Esophagus (tissue), 2 donors: Measurements from ENCODE around the gene RNF103. TPM values are rescaled to one million over a fixed set of nuclear protein-coding genes. Genes with fewer than 3 reads are reported as not detected.
"Not testable (repeated sequence)": the region's sequence is repeated elsewhere in the genome, so short reads cannot be mapped to it uniquely, and the experiment has no call there.

Experiments
- H3K27ac ChIP-seq, 2 donors: one replicate each; pipeline ENCODE4 v1.5.1; 2013; ENCODE audit warnings: low read depth in 2 of 2, mild to moderate bottlenecking in 2 of 2, inconsistent platforms in 1 of 2, low read length in 1 of 2, moderate library complexity in 1 of 2
- H3K27me3 ChIP-seq, 2 donors: one replicate each; pipeline ENCODE4 v1.6.1; 2013; ENCODE audit warnings: low read length in 2 of 2, control low read depth in 1 of 2, mild to moderate bottlenecking in 1 of 2; ENCODE audit not compliant: insufficient read depth in 2 of 2, control insufficient read depth in 1 of 2
- H3K36me3 ChIP-seq, 2 donors: one replicate each; pipeline ENCODE4 v1.6.1; 2013; ENCODE audit warnings: low read length in 1 of 2; ENCODE audit not compliant: control insufficient read depth in 2 of 2, insufficient read depth in 2 of 2
- H3K4me1 ChIP-seq, 2 donors: one replicate each; pipeline ENCODE4 v1.6.1; 2013; ENCODE audit warnings: low read length in 1 of 2; ENCODE audit not compliant: control insufficient read depth in 2 of 2, insufficient read depth in 2 of 2
- H3K4me3 ChIP-seq, 2 donors: one replicate each; pipeline ENCODE4 v1.5.1; 2013; ENCODE audit warnings: low read length in 2 of 2, mild to moderate bottlenecking in 2 of 2, low read depth in 1 of 2, moderate library complexity in 1 of 2
- H3K9me3 ChIP-seq, 2 donors: one replicate each; pipeline ENCODE4 v1.6.1; 2013; ENCODE audit warnings: mild to moderate bottlenecking in 2 of 2, low read depth in 1 of 2, low read length in 1 of 2, moderate library complexity in 1 of 2; ENCODE audit not compliant: control insufficient read depth in 2 of 2, insufficient read depth in 1 of 2
- WGBS, 2 donors: extraction: QIAGEN DNeasy Blood & Tissue Kit; methylation state at CpG; one replicate each; pipeline ENCODE4 v1.1.7; 2013; 5-methylcytosine and 5-hydroxymethylcytosine counted together
- polyA plus RNA-seq, 2 donors: library from polyadenylated mRNA; stranded (reverse); fragments of 200-250 nt; gene quantifications; one replicate each; pipeline ENCODE4 v1.2.3, GENCODE V29; 2013
- donor health status: healthy with polysubstance abuse.
- donor health status: Bipolar disorder and iron deficiency.

Gene RNF103, protein sequence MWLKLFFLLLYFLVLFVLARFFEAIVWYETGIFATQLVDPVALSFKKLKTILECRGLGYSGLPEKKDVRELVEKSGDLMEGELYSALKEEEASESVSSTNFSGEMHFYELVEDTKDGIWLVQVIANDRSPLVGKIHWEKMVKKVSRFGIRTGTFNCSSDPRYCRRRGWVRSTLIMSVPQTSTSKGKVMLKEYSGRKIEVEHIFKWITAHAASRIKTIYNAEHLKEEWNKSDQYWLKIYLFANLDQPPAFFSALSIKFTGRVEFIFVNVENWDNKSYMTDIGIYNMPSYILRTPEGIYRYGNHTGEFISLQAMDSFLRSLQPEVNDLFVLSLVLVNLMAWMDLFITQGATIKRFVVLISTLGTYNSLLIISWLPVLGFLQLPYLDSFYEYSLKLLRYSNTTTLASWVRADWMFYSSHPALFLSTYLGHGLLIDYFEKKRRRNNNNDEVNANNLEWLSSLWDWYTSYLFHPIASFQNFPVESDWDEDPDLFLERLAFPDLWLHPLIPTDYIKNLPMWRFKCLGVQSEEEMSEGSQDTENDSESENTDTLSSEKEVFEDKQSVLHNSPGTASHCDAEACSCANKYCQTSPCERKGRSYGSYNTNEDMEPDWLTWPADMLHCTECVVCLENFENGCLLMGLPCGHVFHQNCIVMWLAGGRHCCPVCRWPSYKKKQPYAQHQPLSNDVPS
- 10 to 100 TPM; 13.7 to 20.2 TPM for polyA plus RNA-seq

DNA sequence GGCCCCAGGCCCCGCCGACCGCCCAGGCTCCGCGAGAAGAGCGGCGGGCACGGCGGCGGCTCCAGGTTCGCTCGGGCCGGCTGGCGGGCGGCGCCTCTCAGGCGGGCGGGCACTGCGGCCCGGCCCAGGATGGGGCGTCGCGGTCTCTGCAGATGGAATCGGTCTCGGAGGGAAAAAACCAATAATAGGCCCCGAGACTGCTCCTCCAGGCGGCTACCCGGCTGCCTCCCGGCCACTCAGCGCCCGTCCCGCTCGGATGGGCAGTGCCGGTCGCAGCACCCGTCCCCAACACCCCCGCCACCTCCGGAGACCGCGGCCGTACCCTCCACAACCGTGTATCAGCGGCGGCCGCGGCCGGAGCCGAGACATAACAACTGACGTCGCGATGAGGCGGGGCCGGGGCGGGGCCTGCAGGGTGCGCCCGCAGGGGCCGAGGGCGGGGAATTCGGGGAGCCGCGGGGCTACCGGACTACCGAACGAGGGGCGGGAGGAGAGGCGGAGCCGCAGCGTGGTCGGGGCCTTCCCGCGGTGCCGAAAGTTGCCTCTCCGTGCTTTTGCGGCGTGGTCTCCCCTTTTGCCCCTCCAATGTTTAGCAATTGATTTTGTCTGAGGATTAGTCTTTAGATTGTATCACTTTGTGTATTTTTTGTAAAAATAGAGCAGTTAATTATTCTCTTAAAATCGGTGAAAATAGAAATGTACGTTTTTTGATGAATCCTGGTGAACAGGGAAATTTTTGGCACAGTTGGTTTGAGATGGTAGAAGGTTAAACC is at the start of gene RNF103:
TSS of gene RNF103 (minus strand) at position 372 of the 773 bp plus-strand sequence. CDS start 979 bp downstream, outside the sequence.
- Histone ChIP-seq H3K4me1 (no peaks in the 10 kb centered on the region), H3K4me3 (peak within 1 kb of the TSS; percentile 67 to 77), H3K27me3 (no peaks in the 10 kb centered on the region), H3K9me3 (no peaks in the 10 kb centered on the region), H3K27ac (peak within 1 kb of the TSS; percentile 99), H3K36me3 (no peaks in the 10 kb centered on the region)
- 0% methylated on average over 69 to 77 of the region's 77 CpGs for WGBS, 2 donors

DNA sequence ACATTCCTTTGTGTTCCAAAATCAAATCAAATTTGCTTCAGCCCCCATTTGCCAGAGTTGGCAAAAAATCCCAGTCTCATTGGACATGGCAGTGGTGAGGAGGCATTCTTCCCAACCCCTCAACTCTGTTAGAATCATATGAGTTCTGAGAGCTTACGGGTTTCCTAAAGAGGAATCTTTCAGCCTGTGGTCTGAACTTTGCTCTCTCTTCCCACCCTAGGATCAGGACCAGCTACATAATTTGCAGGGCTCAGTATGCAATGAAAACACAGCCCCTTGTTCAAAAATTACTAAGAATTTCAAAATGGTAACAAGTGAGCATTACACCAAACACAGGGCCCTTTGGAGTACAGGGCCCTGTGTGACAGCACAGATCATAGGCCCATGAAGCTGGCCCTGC is 49.3 kb upstream of the RNF103 start:
- Histone ChIP-seq H3K27me3 (no peaks in the 10 kb centered on the region), H3K9me3 (no peaks in the 10 kb centered on the region), H3K4me1 (no peaks in the 10 kb centered on the region), H3K4me3 (no peak overlapping the region), H3K27ac (no peak overlapping the region), H3K36me3 (no peaks in the 10 kb centered on the region)
- WGBS, 2 donors = 92 to 94% methylated on average over 1 of the region's 1 CpG

DNA sequence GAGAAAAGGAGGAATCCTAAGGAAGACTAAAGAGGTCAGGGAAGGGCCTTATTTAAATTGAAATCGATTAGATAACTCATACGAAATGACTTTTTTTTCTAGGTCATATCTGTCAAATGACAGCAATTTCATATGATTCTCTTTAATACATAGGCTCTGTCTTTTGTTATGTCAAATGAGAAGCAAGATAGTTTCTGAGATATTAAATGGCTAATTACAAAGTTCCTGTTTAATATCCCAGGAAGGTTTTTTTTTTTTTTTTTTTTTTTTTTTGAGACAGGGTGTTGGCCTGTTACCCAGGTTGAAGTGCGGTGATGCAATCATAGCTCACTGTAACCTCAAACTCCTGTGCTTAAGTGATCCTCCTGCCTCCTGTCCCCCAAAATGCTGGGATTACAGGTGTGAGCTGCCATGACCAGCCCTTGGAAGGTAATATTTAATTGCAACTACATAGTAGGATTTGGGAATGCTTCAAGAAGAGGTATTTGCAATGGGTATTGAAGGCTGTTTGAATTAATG is 48.4 kb upstream of the RNF103 start:
- no peaks in the 10 kb centered on the region for H3K27me3 ChIP-seq
- no peaks in the 10 kb centered on the region for H3K4me1 ChIP-seq
- no peak overlapping the region for H3K27ac ChIP-seq
- H3K4me3 ChIP-seq = no peak overlapping the region
- no peaks in the 10 kb centered on the region for H3K9me3 ChIP-seq
- 82 to 92% methylated on average over 3 of the region's 3 CpGs for WGBS, 2 donors
- H3K36me3 ChIP-seq = no peaks in the 10 kb centered on the region

DNA sequence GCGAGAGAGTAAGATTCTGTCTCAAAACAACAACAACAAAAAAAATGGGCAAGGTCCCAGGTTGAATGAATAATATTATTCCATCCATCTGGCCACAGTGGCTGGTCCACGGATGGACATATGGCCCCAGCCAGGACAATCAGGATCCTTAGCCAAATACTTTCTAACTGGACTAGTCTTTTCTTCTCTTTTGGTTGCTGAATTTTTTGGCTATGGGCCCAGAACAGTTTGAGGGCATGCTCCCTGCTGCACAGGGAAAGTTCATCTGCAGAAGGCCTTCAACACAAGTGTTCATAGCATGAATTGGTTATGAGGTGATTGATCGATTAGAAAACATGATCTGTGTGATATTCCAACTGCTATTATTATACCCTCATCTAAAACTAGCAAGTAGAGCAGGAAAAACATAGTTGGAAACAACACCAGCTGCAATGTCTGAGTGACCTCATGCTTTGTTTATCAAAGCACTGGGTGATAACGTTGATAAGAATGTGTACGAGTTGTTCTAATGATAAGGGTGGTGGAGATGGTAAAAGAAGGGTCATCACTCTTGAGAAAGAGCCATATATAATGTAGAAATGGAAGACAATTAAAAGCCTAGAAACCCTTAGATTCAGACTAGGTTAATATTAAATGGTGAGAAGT is 47.8 kb upstream of the RNF103 start:
- no peaks in the 10 kb centered on the region for H3K27me3 ChIP-seq
- 56 to 60% methylated on average over 5 of the region's 5 CpGs for WGBS, 2 donors
- no peak overlapping the region for H3K27ac ChIP-seq

DNA sequence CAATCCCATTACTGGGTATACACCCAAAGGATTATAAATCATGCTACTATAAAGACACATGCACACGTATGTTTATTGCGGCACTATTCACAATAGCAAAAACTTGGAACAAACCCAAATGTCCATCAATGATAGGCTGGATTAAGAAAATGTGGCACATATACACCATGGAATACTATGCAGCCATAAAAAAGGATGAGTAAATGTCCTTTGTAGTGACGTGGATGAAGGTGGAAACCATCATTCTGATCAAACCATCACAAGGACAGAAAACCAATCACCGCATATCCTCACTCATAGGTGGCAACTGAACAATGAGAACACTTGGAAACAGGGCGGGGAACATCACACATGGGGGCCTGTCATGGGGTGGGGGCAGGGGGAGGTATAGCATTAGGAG is 45.7 kb upstream of the RNF103 start:
- not testable (repeated sequence) for H3K27ac ChIP-seq, H3K4me3 ChIP-seq, H3K9me3 ChIP-seq, H3K27me3 ChIP-seq, H3K4me1 ChIP-seq, H3K36me3 ChIP-seq
- WGBS, 2 donors = 80 to 84% methylated on average over 5 of the region's 5 CpGs

More for the DNA sequence above, 47.8 kb upstream of the RNF103 start:
- no peaks in the 10 kb centered on the region for H3K36me3 ChIP-seq
- no peak overlapping the region for H3K4me3 ChIP-seq
- H3K4me1 ChIP-seq = no peaks in the 10 kb centered on the region
- H3K9me3 ChIP-seq = no peaks in the 10 kb centered on the region

DNA sequence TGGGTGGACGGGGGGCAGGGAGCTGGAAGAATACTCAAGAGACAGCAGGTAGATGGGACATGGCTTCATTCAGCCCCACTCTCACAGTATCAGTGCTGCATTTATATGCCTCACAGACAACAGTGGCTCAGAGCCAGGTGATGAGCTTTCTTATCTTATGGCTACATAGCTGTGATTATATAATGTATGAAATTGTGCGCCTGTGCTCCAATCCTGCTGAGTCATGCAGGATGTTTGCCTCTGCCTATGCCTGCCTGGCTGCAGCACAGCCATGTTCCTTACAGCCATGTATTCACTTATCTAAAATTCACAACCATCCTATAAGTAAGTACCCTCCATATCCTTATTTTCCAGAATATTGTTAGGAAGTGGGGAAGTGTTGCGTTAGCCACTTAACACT is 37.7 kb upstream of the RNF103 start:
- H3K27me3 ChIP-seq = no peaks in the 10 kb centered on the region
- WGBS, 2 donors = 98% methylated on average over 3 of the region's 3 CpGs
- no peaks in the 10 kb centered on the region for H3K4me1 ChIP-seq
- no peak overlapping the region for H3K4me3 ChIP-seq
- H3K9me3 ChIP-seq = peaks cover 0 to 4% of the 10 kb centered on the region in 2 donors
- H3K36me3 ChIP-seq = peaks cover 0 to 2% of the 10 kb centered on the region in 2 donors
- no peak overlapping the region for H3K27ac ChIP-seq

DNA sequence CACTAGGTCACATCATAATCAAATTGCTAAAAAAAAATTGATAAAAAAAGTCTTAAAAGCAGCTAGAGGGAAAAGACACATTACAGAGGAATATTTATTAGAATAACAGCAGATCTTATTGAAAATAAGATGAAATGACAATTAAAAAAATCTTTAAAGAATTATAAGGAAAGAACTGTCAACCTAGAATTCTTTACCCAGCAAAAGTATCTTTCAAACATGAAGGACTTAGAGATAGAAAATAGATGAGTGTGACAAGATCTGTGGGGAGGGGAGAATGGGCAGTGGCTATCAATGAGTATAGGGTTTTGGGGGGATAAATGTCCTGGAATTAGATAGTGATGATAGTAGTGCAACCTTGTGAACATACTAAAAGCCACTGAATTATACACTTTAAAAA is 26.5 kb upstream of the RNF103 start:
- H3K9me3 ChIP-seq = no peaks in the 10 kb centered on the region
- H3K4me1 ChIP-seq = no peaks in the 10 kb centered on the region
- H3K36me3 ChIP-seq = no peaks in the 10 kb centered on the region
- no peak overlapping the region for H3K4me3 ChIP-seq
- H3K27me3 ChIP-seq = no peaks in the 10 kb centered on the region
- H3K27ac ChIP-seq = no peak overlapping the region

DNA sequence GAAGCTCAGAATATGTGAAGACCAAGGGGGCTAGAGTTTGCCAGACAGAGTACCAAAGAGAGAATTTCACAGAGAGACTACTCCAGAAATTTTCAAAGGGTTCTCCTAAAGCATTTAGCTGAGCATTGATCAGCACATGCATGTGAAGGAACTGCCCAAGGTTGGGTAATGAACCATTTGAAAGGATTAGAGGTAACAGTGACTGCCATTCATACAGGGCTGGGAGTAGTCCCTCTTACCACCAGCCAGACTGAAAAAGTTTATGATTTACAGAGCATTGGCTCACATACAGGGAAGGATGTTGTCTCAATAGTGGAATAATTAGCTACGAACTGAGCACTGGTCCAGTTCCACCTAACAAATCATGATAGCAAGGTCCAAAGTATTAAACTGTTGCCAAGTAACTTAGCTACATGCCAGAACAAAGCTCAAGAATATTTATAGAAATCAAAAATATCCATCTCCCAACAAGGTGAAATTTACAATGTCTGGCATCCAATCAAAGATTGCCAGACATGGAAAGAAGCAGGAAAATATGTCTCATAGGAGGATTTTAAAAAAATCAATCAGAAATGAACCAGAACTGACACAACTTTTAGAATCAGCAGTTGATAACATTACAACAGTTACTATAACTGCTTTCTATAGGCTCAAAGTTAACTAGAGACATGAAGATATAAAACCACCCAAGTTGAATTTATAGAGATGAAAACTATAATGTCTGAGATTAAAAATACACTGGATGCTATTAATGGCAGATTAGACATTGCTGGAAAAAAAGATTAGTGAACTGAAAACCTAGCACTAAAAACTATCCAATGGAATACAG is 25.7 kb upstream of the RNF103 start:
- WGBS, 2 donors = 38 to 39% methylated on average over 1 of the region's 1 CpG
- no peak overlapping the region for H3K4me3 ChIP-seq
- no peaks in the 10 kb centered on the region for H3K36me3 ChIP-seq
- no peak overlapping the region for H3K27ac ChIP-seq
- H3K4me1 ChIP-seq = no peaks in the 10 kb centered on the region
- no peaks in the 10 kb centered on the region for H3K9me3 ChIP-seq
- no peaks in the 10 kb centered on the region for H3K27me3 ChIP-seq
